HAP-1 (cell line): ENCODE results near the gene C2CD4A.
A peak's percentile ranks its signal among the peaks of the same experiment; 100 is the strongest.
"Not testable (repeated sequence)": the region's sequence is repeated elsewhere in the genome, so short reads cannot be mapped to it uniquely, and the experiment has no call there.

Experiments
- DNase-seq, 2 experiments: peaks; one replicate each; pipeline ENCODE4 v3.0.0-alpha.2; 2016 to 2020; ENCODE audit warnings: low spot score in 2 of 2
- H3K27me3 ChIP-seq: fragments of 250-450 bp; sonication (Bioruptor Pico); 2 replicates; pipeline ENCODE4 v1.5.1; 2020; ENCODE audit warnings: low read depth, mild to moderate bottlenecking, moderate library complexity
- H3K36me3 ChIP-seq: fragments of 250-450 bp; sonication (Bioruptor Pico); replicated peaks from 2 replicates; pipeline ENCODE4 v1.5.1; 2020; ENCODE audit warnings: mild to moderate bottlenecking
- H3K4me1 ChIP-seq: fragments of 250-450 bp; sonication (Bioruptor Pico); 2 replicates; pipeline ENCODE4 v1.5.1; 2020; ENCODE audit warnings: mild to moderate bottlenecking
- H3K4me3 ChIP-seq: fragments of 250-450 bp; sonication (Bioruptor Pico); 2 replicates; pipeline ENCODE4 v1.5.1; 2020; ENCODE audit warnings: mild to moderate bottlenecking, moderate library complexity
- H3K9me3 ChIP-seq: fragments of 250-450 bp; sonication (Bioruptor Pico); 2 replicates; pipeline ENCODE4 v1.5.1; 2020; ENCODE audit warnings: mild to moderate bottlenecking, moderate library complexity
- in situ Hi-C: fragments of 300-500 bp; cut with MboI; formaldehyde crosslinking; loops from 3 replicates; pipeline ENCODE4 v1.14.3; 2020; ENCODE audit warnings: low sequenced_read_pairs, inconsistent platforms, mixed read lengths

Gene C2CD4A, protein sequence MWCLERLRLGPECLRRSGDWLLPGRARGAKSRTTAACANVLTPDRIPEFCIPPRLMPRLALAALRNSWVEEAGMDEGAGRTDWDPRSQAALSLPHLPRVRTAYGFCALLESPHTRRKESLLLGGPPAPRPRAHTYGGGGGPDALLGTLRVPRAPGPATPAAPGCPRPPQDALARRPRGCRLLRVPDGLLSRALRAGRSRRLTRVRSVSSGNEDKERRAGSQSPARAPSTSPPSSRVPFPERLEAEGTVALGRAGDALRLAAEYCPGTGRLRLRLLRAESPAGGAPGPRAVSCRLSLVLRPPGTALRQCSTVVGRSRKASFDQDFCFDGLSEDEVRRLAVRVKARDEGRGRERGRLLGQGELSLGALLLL

DNA sequence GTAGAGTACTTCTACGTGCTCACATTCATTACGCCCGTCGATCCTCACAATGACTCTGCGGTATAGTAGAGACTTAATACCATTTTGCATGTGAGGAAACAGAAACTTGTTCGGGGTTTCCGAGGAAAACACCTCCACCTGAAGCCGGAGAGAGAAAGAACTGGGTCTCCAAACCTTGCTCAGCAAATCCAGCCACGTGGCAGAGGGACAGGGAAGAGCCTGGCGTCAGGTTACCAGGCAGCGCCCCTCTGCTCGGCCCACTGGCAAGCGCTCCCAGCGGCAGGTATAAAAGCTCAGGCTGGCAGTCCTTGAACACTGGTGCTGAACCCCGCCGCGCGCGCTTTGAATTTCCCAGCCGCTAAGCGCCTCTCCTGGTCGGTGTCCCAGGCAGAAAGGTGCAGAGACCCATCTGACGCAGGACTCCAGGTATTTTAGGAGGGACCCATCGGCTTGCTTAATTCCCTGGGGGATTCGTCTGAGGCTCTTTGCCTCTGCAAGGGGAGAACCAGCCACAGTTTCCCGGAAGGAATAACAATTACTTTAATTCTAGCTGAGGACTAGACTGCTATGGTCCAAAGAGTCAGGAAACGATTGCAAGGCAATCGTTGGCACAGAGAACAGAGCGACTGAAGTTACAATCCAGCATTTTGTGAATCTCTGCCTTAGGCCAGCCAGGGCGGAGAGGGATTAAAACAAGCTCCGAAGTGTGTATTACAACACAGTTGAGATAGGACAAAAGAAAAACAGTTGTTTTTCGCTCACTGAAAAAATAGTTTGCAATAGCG lies at the start of gene C2CD4A:
C2CD4A (plus strand) TSS at position 315 of the 785 bp plus-strand sequence. CDS start 637 bp downstream, outside the sequence.
- no peaks in the 10 kb centered on the region for H3K36me3 ChIP-seq
- no peaks in the 10 kb centered on the region for H3K9me3 ChIP-seq
- peaks cover 4% of the 10 kb centered on the region for H3K27me3 ChIP-seq
- peak within 1 kb of the TSS; percentile 20 for H3K4me3 ChIP-seq
- DNase-seq: peak; percentile 60 to 87
- peaks cover 27% of the 10 kb centered on the region for H3K4me1 ChIP-seq
- in situ Hi-C loops: loop anchor here (10.0 kb wide), 1 partner anchor 202 kb away; no protein-coding TSS in a partner anchor

DNA sequence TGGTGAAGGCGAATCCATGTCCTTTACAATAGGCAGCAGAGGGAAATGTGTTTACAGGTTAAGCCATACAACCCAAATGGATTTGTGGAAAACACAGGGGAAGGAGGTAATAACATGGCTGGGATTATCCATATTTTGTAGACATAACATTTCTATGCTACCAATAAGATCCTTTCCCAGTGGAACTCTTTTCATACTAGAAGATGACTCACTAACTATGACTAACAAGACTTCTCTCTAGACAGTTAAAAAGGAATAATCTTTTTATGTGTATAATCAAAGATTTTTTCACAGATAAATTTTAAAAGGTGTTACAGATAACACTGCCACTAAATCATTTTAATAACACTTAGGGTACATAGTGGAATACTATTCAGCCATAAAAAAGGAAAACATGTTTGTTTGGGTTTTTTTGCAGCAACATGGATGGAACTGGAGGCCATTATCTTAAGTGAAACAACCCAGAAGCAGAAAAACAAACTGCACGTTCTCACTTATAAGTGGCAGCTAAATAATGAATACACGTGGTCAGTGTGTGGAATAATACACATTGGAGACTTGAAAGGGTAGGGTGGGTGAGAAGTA lies 46.1 kb upstream of the C2CD4A start:
- H3K4me1 ChIP-seq: no peaks in the 10 kb centered on the region
- in situ Hi-C loops: no loop called here
- H3K9me3 ChIP-seq: no peaks in the 10 kb centered on the region

DNA sequence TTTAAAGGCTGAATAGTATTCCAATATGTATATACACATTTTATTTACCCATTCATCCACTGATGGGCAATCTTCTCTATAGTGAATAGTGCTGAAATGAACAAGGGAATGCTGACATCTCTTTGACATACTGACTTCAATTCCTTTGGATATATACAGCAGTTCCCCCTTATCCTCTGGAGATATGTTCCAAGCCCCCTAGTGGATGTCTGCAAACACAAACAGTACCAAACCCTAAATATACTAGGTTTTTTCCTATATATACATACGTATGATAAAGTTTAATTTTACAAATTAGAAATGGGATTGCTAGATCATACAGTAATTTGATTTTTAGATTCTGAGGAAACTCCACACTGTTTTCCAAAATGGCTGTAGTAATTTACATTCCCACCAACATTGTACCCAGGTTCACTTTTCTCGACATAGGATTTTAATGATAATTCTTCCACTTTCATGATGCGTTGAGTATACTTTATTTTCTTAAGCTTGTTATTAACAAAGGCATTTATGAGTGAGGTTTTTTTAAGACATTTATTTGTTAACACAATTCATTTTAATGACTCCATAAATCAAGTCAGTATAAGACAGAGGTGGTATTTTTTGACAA lies 44.7 kb upstream of the C2CD4A start:
- H3K4me1 ChIP-seq: no peaks in the 10 kb centered on the region
- no peaks in the 10 kb centered on the region for H3K9me3 ChIP-seq
- in situ Hi-C loops: no loop called here
- no peak overlapping the region for H3K4me3 ChIP-seq
- no peaks in the 10 kb centered on the region for H3K27me3 ChIP-seq
- H3K36me3 ChIP-seq: no peaks in the 10 kb centered on the region; the same call in 1 of the 2 replicates
- DNase-seq: peak; percentile 27 to 58

More for the DNA sequence above, 46.1 kb upstream of the C2CD4A start:
- no peaks in the 10 kb centered on the region for H3K27me3 ChIP-seq
- H3K36me3 ChIP-seq: no peaks in the 10 kb centered on the region; the same call in 1 of the 2 replicates
- no peak overlapping the region for H3K4me3 ChIP-seq
- no peak for DNase-seq

DNA sequence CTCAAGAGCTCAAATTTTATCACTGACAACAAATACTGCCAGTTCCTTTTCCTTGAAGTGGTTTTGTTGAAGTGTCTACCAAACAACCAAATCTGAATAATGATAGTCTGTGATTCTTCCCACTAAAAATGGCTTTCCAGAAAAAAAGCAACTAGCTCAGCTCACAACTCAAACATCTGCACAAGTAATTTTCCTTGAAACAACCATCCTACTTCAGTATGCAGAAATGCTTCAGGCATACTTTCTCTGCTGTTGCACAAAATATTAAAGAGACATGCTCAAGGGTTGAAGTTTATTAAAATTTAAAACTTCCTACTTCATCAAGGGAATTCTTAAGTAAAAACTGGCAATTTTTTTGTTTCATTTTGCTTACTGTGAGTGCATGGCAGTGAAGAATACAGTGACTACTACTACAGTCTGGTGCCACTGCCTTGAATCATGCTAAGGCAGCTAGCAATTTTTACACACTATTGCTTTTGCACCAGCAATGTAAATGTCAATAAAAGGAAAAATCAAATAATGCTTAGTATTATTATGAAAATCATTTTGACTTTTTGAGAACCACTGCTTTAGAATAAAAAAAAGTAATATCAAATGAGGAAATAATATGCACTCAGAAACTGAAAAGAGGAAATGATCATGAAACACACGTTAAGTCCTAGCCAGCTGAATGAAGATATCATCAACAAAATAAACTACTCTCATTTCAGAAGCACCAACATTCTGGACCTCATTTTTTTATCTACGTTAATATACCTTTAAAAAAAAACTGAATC lies 40.1 kb upstream of the C2CD4A start:
- in situ Hi-C loops: no loop called here
- H3K36me3 ChIP-seq: peaks cover 2% of the 10 kb centered on the region; the same call in 1 of the 2 replicates
- no peak overlapping the region for H3K4me3 ChIP-seq
- H3K27me3 ChIP-seq: no peaks in the 10 kb centered on the region
- no peak for DNase-seq
- H3K4me1 ChIP-seq: peaks cover 10% of the 10 kb centered on the region
- H3K9me3 ChIP-seq: no peaks in the 10 kb centered on the region

DNA sequence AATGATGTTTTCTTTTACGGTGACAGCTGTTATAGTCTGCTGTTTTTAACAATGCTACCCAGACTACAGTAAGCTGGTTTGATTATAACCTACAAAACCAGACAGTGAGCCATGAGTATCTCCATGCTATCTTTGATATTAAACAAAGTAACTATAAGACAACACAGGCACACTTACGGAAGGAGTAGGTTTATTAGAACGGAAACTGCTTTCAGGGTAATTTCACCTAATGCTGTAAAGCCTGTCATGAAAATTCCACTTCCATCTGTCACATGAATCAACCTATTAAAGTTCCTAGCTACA lies 39.6 kb upstream of the C2CD4A start:
- no peaks in the 10 kb centered on the region for H3K9me3 ChIP-seq
- DNase-seq: no peak
- in situ Hi-C loops: no loop called here
- peaks cover 3% of the 10 kb centered on the region; the same call in 1 of the 2 replicates for H3K36me3 ChIP-seq
- no peak overlapping the region for H3K4me3 ChIP-seq
- H3K4me1 ChIP-seq: peaks cover 10% of the 10 kb centered on the region
- no peaks in the 10 kb centered on the region for H3K27me3 ChIP-seq

DNA sequence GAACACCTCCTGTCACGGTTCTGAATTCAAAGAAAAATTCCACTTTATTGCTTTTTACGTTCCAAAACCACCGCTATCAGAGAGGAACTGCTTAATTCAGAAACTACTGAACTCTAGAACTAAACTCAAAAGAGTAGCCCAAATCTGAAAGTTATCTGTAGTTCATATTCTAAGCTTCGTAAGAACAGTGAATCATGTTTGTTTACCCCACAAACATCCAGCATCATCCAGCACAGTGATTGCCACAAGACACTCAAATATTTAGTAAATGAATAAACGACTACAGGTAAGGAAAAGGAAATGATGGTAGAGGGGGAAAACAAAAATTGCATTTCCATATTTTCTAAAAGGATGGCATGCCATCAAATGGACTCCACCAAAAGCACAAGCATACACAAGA lies 38.9 kb upstream of the C2CD4A start:
- no peaks in the 10 kb centered on the region for H3K27me3 ChIP-seq
- no peak overlapping the region for H3K4me3 ChIP-seq
- in situ Hi-C loops: no loop called here
- no peaks in the 10 kb centered on the region for H3K9me3 ChIP-seq
- peaks cover 3% of the 10 kb centered on the region; the same call in 1 of the 2 replicates for H3K36me3 ChIP-seq
- peaks cover 10% of the 10 kb centered on the region for H3K4me1 ChIP-seq
- no peak for DNase-seq

DNA sequence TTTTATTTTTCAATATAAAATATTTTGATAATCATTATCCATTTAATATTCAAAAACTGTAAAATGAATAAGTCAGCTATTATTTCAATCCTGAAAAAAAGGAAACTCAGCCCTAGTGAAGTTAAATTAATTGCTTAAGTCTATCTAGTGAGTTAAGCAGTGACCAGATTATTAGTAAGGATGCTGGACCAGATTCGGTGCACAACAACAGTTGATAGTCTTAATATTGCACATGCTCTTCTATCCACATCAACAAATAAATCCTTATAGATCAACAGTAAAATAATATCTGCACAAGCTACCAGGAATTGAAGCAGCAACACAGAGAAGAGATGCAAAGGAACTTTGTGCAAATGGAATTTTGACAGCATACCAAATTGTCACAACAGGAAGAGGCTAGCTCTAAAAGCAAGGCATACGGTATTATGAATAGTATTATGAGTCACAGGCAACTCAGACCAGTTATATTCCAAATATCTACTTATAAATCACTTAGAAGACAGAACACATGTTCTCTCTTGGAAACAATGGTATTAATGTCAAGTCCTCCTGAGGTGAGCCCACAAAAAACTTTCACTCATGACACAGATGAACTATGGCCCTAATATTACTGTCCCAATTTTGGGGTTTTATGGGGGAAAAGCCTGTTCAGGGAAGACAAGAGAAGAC lies 31.4 kb upstream of the C2CD4A start:
- H3K4me1 ChIP-seq: no peaks in the 10 kb centered on the region; the same call in 1 of the 2 replicates
- H3K36me3 ChIP-seq: peaks cover 15% of the 10 kb centered on the region
- in situ Hi-C loops: no loop called here
- no peak overlapping the region for H3K4me3 ChIP-seq
- H3K27me3 ChIP-seq: no peaks in the 10 kb centered on the region
- no peaks in the 10 kb centered on the region for H3K9me3 ChIP-seq
- DNase-seq: no peak

DNA sequence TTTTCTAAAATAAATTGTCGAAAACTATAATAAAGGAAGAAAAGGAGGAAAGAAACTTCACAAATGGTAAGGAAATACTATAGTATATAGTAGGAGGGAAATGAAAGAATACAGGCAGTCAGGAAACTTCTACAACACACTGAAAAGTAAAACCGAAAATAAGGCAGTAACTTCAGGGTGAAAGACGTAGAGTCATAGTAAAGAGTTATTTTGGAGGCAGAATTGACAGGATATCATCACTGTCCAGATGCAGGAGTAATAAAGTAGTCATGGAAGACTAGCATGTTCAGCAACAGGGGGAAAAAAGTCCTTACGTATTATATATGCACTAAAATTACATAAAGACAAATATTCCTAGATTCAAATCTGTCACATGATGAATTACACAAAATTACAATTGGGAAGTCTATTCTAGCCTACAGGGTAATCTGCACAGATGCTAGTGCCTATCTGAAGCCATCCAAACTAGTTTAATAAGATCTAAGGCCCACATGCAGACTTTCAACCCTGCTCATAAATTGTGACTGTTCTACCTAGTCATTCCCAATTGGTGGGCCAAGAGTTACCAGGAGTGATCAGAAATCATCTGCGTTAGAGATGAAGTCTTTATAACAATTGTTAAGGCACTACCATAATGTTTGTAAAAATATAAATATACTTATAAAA lies 20.6 kb upstream of the C2CD4A start:
- no peak overlapping the region for H3K4me3 ChIP-seq
- no peaks in the 10 kb centered on the region; the same call in 1 of the 2 replicates for H3K9me3 ChIP-seq
- in situ Hi-C loops: no loop called here
- peaks cover 5% of the 10 kb centered on the region for H3K4me1 ChIP-seq
- no peak for DNase-seq
- H3K36me3 ChIP-seq: 0 out of 2 replicates have a peak, but pooled peaks cover 3% of the 10 kb centered on the region
- no peaks in the 10 kb centered on the region for H3K27me3 ChIP-seq

DNA sequence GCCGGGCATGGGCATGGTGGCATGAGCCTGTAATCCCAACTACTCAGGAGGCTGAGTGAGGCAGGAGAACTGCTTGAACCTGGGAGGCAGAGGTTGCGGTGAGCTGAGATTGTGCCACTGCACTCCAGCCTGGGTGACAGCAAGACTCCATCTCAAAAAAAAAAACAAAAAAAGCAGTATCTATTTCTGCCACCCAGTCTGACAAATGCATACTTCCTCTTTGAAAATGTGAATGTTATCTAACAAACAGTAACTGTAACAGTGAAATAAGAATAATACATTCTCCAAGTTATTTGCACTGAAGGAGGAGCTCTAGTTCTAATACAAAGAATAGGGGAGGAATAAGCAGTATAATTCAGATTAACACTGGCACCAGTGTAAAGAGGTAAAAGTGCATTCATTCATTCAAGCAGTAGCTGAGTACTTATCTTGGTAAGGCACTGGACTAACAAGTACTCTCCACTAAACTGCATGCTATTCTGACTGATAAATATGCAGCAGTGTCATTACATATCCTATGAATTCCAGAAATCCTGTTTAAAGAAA lies 19.4 kb upstream of the C2CD4A start:
- Histone ChIP-seq H3K9me3 (no peaks in the 10 kb centered on the region; the same call in 1 of the 2 replicates), H3K27me3 (no peaks in the 10 kb centered on the region), H3K4me1 (peaks cover 16% of the 10 kb centered on the region), H3K4me3 (no peak overlapping the region), H3K36me3 (0 out of 2 replicates have a peak, but pooled peaks cover 2% of the 10 kb centered on the region)
- no peak for DNase-seq
- in situ Hi-C loops: no loop called here

DNA sequence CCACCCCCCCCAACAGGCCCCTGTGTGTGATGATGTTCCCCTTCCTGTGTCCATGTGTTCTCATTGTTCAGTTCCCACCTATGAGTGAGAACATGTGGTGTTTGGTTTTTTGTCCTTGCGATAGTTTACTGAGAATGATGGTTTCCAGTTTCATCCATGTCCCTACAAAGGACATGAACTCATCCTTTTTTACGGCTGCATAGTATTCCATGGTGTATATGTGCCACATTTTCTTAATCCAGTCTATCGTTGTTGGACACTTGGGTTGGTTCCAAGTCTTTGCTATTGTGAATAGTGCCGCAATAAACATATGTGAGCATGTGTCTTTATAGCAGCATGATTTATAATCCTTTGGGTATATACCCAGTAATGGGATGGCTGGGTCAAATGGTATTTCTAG lies 18.5 kb upstream of the C2CD4A start:
- H3K9me3 ChIP-seq, in situ Hi-C loops, H3K4me3 ChIP-seq, DNase-seq, H3K36me3 ChIP-seq, H3K27me3 ChIP-seq: not testable (repeated sequence)
- peaks cover 21% of the 10 kb centered on the region for H3K4me1 ChIP-seq

DNA sequence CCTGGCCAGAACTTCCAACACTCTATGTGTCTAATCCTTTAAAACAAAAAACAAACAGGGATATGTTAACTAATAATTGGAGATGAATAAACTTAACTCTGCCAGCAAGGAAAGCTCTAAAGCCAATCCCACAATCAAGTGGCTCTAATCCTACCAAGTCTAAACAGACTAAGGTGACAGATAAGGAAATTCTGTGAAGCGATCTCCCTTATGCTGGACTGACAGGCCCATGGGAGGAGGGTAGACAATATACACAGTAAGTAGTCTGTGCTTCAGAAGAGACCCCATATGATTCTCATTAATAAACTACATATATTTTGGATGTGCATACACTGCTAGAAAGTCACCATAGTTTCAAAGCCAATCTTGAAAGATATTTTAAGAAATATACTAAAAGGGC lies 16.7 kb upstream of the C2CD4A start:
- no peak for DNase-seq
- H3K36me3 ChIP-seq: no peaks in the 10 kb centered on the region
- no peak overlapping the region for H3K4me3 ChIP-seq
- no peaks in the 10 kb centered on the region for H3K27me3 ChIP-seq
- in situ Hi-C loops: no loop called here
- no peaks in the 10 kb centered on the region; the same call in 1 of the 2 replicates for H3K9me3 ChIP-seq
- H3K4me1 ChIP-seq: peaks cover 24% of the 10 kb centered on the region

DNA sequence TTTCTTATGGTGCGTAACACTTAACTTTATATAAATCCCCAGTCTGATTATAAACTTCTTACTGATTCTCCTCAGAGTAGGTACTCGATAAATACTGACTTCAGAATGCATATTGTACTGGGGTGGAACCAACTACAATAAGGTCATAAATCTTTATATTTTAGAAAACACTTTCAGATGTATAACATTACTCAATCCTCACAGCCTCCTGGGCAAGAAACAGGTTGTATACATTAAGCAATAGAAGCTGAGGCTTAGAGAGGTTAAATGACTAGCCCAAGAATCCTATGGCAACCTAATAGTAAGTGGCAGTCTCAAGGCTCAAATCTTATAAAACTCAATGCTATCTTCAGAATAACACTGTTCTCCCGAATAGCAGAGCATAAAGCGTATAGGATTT lies 15.6 kb upstream of the C2CD4A start:
- DNase-seq: peak in 1 of 2 experiments; percentile 49
- Histone ChIP-seq H3K4me1 (peaks cover 24% of the 10 kb centered on the region), H3K36me3 (no peaks in the 10 kb centered on the region), H3K4me3 (no peak overlapping the region), H3K27me3 (no peaks in the 10 kb centered on the region), H3K9me3 (no peaks in the 10 kb centered on the region; the same call in 1 of the 2 replicates)
- in situ Hi-C loops: no loop called here
